H1 (cell line): ENCODE results near the gene TUBB4B. TPM values are rescaled to one million over a fixed set of nuclear protein-coding genes. Genes with fewer than 3 reads are reported as not detected.

Source experiments
- CBX8 ChIP-seq: fragments of 300-800, 300-1000 bp; sonication (generic); IDR thresholded peaks from 2 replicates; pipeline ENCODE4 v1.7.1; 2016; ENCODE audit warnings: low read depth, low read length, borderline replicate concordance
- CTCF ChIP-seq, 3 experiments: IDR thresholded peaks; 1 replicate in 2 of 3; 2 replicates in 1 of 3; pipeline versions ENCODE4 v1.5.1 to v1.6.1; 2011; ENCODE audit warnings: low read length in 3 of 3, mild to moderate bottlenecking in 3 of 3, inconsistent platforms in 2 of 3, low read depth in 1 of 3, moderate library complexity in 1 of 3; ENCODE audit not compliant: insufficient read depth in 1 of 3; ENCODE audit errors: control extremely low read depth in 1 of 3
- E2F6 ChIP-seq: IDR thresholded peaks from 2 replicates; pipeline ENCODE4 v1.6.1; 2012; ENCODE audit warnings: inconsistent platforms
- SIN3A ChIP-seq, 2 experiments: IDR thresholded peaks in 1 of 2; conservative IDR thresholded peaks in 1 of 2; 2 replicates each; pipeline ENCODE4 v1.6.1; 2011 to 2012; ENCODE audit warnings: low read length in 2 of 2, improper control_type of control experiment in 1 of 2, low read depth in 1 of 2, mild to moderate bottlenecking in 1 of 2
- polyA plus RNA-seq, 7 experiments: library from polyadenylated mRNA; depleted of rRNA in 3 of 7; stranded (reverse) in 5 of 7; unstranded in 2 of 7; fragments of >200 nt in 5 of 7; fragments of 200-250 nt in 2 of 7; gene quantifications; 1 replicate in 5 of 7; 2 replicates in 1 of 7; 4 replicates in 1 of 7; pipeline versions ENCODE4 v1.2.1 to v1.2.3, GENCODE V29; 2011 to 2013; ENCODE audit warnings: missing spikeins in 2 of 7, mixed read lengths in 2 of 7
- total RNA-seq: library from RNA; stranded (reverse); fragmentation: NEBNext Ultra II Directional; extraction: Animal tissue kit (Norgen Biotek cat#: 25700); gene quantifications from 2 replicates; pipeline ENCODE4 v1.2.1, GENCODE V29; 2021

TUBB4B gene
- total and polyA plus RNA-seq, 2 of the 8 experiments (the other 6 are each of a cell fraction or from before 2014, with no cell fraction given): 280 to 307 TPM

DNA sequence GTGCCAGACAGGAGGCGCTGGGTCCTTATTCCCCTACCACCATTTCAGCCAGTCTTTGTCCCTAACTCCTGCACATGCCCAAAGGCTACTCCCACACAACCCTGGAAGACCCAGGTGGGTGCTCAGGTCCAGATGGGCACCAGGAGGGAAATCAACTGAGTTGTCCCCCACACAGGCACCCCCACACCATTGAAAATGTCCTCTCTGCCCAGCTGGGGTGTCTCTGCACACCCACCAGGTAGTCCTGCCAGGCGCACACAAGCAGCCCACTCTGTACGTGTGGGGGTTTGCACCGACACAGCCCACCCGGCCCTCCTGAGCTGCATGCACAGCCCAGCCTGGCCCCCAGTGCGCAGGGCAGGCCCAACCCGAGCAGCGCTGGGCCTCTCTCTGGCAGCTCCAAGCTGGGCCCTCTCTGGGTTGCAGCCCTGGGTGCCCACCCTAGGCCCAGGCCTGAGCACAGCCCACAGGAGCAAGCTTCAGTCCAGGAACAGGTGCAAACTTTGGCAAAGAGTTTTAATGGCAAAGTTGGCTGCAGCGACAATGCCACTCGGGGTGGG lies 21.2 kb upstream of the TUBB4B start (continued):
- TF ChIP-seq CTCF (IDR thresholded peaks at IDR 0.05; ENCODE audit: control extremely low read depth in 1 of 3, insufficient read depth in 1 of 3, low read depth in 1 of 3, low read length in 3 of 3) (no peak), CBX8 (no peak), SIN3A (conservative IDR thresholded peaks at IDR 0.05 in 1 of 2, IDR thresholded peaks at IDR 0.05 in 1 of 2; ENCODE audit: low read depth in 1 of 2, low read length in 2 of 2) (no peak), E2F6 (no peak)
